Cerebellar nuclear complex (tissue), 1 donor: ENCODE results near the gene SERPINA5.
"Not testable (repeated sequence)": the region's sequence is repeated elsewhere in the genome, so short reads cannot be mapped to it uniquely, and the experiment has no call there.

Source experiments
- DNase-seq, 2 experiments: peaks; one replicate each; lab custom pipeline; 2025; lab: John Stamatoyannopoulos, UW

Gene SERPINA5

DNA sequence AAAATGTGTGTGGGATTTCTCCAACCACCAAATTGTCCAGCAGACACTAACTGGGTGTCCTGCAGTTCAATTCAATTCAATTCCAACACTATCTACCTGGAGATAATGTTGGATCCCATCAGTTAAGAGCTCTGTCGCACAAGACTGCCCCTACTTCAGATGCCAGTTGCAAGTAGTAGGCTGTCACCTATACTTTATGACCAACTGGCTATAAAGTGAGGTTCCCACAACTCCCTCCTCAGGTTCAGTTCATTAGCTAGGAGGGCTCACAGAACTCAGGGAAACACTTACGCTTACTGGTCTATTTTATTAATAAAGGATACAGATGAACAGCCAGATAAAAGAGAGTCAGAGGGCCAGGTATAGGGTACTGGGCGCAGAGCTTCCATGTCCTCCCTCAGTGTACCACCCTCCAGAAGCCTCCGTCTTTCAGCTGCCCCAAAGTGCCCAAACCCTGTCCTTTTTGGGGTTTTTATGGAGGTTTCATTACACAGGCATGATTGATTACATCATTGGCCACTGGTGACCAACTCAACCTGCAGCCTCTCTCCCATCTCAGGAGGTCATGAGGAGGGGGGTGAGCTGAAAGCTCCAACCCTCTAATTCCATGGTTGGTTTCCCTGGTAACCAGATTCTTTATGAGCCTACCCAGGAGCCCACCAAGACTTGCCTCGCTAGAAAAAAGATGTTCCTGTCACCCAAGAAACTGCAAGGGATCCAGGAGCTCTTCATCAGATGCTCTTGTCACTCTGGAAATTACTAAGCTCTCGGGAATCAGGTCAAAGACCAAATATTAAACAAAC, 7.5 kb upstream of the SERPINA5 start:
- DNase-seq, result no peak

- DNase-seq, result no peak
These were observed 6.9 kb upstream of the SERPINA5 start for GRCh38 chr14:94574336-94574735.

- no peak for DNase-seq
These were observed 5.3 kb upstream of the SERPINA5 start for GRCh38 chr14:94575730-94576585.

- not testable (repeated sequence) for DNase-seq
These were observed 3.8 kb upstream of the SERPINA5 start for GRCh38 chr14:94577472-94577871.

DNA sequence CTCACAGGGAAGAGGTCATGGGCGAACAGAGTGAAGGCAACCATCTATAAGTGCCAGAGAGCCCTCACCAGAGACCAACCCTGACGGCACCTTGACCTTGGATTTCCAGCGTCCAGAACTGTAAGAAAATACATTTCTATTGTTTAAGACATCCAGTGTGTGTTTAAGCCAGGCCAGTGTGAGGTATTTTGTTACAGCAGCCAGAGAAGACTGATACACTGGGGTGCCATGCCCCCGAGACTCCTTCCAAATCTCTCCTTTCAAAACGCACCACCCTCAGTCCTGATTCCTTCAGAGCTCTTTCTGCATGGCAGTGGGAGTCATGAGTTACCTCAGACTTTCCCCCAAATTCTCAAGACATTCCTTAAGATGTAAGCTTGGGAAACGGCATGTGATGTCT, 2.5 kb upstream of the SERPINA5 start:
- DNase-seq, result no peak

DNA sequence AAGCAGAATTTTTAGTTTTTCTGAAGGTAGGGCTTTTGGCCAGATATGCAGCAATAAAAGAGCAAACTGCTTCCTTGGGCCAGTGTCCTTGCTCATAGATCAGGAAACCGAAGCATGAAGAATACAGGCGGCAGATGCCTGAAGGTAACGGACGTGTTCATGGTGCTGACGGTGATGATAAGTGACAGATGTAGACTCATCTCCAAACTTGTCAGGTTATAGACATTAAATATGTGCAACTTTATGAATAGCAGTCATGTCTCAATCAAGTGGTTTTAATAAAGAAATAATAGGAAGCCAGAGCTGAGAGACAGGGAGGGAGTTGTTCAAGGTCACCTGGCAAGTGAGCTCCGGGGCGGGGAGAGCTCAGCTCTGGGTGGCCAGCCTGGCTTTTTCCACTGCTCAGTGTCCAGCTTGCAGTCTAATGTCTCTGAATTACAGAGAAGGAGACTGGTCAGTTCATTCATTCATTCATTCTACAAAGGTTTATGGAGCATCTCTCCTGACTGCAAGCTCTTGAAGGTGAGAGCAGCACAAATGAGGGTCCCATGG, 1.0 kb downstream of the SERPINA5 start:
- DNase-seq, result no peak

GRCh38 chr14:94582851-94583250, 1.6 kb downstream of the SERPINA5 start:
- DNase-seq, result no peak

DNA sequence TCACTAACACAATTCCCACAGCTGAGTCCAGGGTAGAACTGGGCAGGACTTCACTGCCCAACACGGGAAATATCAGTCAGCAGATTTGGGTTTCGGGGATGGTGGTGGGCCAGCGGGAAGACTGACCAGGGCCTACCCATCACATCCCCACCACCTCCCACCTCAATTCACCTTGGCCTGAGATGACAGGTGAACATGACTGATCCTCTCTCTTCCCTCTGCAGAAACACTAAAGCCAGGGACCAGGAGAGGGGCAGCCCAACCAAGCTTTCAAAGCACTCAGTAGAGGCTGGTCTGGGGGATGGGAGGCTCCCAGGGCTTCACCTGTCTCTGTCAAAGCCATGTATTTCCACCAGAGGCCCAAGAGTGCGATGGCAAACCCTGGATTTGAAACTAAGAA, 2.3 kb downstream of the SERPINA5 start:
- DNase-seq, result no peak

DNA sequence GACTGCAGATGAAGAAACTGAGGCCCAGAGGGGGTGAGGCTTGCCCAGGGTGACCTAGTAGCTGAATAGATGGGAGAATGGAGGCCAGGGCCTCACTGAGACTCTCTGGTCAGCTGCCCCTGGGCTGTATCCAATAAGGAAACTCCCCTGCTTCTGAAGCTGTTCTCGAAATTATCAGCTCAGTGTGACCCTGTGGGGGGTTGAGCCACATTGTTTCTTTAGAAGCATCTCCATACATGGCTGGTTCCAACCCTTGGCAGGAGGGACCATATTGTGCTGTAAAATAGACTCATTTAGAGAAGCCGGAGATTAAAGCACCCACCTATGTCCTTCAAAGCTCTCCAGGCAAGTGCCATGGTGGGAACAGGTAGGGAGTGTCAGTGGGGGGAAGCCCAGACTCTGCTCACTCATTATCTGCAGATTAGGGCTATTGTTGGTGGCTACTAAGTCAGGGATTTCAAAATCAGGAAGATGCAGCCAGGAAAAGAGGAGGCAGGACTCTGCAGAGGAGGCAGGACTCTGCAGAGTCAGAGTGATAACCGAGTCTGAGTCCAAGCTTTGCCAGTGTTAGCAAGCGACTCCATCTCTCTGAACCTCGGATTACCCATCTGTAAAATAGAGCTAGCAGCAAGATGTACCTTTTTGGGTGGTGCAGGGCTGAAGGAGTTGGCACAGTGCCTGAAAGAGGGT, 3.5 kb downstream of the SERPINA5 start:
- DNase-seq, result no peak

DNA sequence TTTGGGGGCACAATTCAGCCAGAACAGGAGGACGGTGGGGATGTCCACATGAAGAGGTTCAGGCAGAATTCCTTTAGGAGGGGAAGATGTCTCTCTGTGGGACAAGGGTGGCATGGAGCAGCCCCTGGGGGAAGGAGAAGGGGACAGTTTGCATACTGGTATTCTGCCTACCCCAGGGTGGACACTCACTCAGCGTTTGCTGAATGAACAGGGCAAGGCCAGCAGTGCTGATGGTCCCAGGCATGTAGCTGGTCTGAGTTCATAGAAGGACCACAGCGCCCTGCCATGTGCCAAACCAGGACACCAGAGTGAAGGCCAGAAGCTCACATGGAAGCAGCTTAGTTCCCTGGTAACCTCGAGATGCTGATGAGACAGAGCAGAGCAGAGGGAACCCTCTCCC, 5.4 kb downstream of the SERPINA5 start:
- no peak for DNase-seq

- no peak for DNase-seq
These were observed 7.1 kb downstream of the SERPINA5 start for GRCh38 chr14:94588311-94588710.

DNA sequence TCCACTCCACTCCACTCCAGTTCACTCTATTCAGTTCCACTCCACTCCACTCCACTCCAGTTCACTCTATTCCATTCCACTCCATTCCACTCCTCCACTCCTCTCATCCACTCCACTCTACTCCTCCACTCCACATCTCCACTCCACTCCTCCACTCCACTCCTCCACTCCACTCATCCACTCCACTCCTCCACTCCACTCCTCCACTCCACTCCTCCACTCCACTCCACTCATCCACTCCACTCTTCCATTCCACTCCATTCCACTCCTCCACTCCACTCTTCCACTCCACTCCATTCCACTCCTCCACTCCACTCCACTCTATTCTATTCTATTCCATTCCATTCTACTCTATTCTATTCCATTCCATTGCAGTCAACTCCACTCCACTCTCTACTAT, 9.8 kb downstream of the SERPINA5 start:
- DNase-seq, result no peak

DNA sequence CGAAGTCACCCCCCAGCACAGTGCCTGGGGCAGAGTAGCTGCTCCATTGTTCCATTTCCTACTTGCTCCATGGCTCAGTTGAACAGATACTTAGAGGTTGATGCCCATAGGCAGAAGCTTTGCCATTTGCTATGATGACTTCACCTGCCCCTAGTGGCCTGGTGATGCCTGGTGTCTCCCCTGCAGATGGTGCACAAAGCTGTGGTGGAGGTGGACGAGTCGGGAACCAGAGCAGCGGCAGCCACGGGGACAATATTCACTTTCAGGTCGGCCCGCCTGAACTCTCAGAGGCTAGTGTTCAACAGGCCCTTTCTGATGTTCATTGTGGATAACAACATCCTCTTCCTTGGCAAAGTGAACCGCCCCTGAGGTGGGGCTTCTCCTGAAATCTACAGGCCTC, 10.6 kb downstream of the SERPINA5 start:
- DNase-seq, result no peak

DNA sequence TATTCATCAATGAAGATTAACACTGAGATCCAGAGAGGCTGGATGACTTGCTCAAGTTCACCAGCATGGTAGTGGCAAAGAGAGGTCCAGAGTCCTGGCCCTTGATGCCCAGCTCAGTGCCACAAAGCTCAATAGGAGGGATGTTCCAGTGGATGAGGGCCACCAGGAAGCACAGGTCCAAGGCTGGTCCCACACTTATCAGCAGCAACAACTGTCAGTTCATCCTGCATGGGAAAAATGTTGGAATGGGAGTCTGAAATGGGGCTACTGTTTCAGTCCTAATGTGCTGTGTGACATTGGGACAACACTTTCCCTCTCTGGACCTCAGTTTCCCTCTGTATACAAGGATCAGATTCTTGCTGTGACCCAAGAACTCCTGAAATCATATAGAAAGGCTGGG, 11.2 kb downstream of the SERPINA5 start:
- no peak for DNase-seq

DNA sequence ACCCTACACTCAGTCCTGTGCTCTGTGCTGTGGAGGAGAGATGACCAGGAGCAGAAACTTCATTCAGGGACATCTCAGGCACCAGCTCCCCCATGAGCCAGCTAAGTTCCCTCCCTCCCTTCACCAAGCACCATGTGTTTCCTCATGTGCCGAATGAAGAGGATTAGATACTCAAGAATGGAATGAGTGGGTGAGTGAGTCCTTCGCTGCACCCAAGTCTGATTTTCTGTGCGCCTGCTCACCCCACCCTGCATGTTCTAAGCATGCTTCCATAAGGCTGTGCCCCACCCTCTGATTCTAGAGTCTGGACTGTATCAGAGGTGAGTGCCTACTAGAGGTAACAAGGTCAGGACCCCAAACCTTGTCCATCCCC, 12.1 kb downstream of the SERPINA5 start:
- DNase-seq, result no peak

DNA sequence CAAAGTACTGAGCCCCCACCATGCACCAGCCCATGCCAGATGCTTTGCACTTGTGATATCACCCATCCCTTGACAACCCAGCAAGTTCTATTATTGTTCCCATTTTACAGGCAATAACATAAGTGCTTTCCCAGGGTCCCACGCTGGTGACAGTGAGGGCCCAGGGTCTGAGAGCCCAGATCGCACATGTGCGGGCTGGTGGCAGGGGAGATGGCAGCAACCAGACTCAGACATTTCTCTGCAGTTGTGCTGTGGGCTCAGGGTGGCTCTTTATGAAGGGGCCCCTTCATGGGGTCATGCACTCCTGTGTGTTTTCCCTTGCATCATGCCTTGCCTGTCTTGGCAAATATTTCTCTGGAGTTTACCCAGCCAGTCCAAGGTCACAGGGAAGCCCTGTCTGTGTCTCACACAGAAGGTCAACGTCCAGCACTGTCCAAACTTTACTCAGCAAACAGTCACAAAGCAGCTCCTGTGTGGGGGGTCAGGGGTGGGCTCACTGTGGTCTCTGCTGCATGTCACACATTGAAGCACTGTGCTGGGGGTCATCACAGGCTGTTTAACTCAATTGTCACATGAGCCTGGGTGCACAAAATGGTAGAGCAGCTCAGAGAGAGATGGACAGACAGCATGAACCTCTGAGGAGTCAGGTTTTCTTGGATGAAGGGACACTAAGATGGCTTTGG, 12.7 kb downstream of the SERPINA5 start:
- no peak for DNase-seq

DNA sequence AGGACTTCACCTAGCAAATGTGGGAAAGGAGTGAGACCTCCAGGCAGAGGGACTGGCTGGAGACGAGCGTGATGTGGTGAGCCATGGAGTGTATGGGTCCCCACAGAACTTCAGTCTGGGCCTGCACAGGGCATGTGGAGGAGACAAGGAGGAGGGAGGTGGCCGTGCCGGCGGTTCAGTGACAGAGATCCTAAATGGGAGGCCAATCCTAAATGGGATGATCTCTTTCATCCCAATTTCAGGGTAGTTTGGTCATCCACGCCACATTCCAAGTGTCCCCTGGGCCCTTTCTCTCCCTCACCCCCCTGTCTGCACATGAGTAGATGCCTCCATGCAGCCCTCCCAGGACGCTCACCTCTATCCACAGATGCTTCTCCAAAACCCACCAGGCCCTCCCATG, 13.2 kb downstream of the SERPINA5 start:
- DNase-seq, result no peak

DNA sequence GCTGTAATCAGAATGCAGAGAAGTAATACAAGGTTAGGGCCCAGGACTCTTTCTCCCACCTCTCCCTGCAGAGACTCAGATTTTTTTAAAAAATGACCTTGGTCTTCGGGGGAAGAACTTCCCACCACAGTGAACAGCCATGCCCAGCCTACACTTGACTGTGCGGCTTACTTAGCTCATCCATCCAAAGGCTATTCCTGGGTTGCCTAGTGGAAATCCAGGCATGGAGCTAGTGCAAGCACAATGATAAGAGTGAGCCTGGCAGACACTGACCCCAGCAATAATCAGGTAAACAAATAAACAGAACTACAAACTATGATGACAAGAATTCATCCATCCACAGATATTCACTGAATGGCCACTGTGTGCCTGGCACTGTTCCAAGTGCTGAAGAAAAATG, 14.7 kb downstream of the SERPINA5 start:
- DNase-seq, result no peak

GRCh38 chr14:94596361-94596760, 15.1 kb downstream of the SERPINA5 start:
- DNase-seq, result no peak

DNA sequence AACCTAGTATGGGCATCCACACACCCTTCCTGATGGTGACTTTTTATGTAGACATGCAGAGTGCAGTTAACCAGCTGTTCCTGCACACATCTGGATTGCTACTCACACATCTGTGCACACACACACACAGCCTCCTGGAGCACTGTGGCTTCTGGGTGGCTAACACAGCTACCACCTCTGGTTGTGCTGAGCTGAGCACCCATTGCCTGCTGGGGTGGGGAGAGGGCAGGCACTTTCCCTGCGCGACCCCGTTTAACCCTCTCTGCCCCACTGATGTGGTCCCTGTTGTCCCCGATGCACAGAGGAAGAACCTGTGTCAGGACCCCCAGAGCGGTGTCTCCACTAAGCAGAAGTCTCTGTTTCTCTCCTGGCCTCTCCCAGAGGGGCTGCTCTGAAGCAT, 16.6 kb downstream of the SERPINA5 start:
- DNase-seq, result no peak

GRCh38 chr14:94598506-94598815, 17.2 kb downstream of the SERPINA5 start:
- no peak for DNase-seq
